Astrocyte (in vitro differentiated cells and primary cell): ENCODE results near the gene PCK1.

Experiments
- CTCF ChIP-seq: IDR thresholded peaks from 2 replicates; pipeline ENCODE4 v1.5.1; 2011; ENCODE audit warnings: low read depth, mild to moderate bottlenecking, inconsistent platforms, low read length, moderate library complexity; ENCODE audit not compliant: insufficient read depth
- EZH2 ChIP-seq: IDR thresholded peaks from 2 replicates; pipeline ENCODE4 v1.6.1; 2012; ENCODE audit warnings: mild to moderate bottlenecking, low read length, inconsistent platforms; ENCODE audit not compliant: insufficient read depth

- TF ChIP-seq CTCF (no peak), EZH2 (no peak)
These were observed 21.1 kb downstream of the PCK1 start for GRCh38 chr20:57582029-57582378.
